ENCODE measurements around the gene TTYH3. TPM values are rescaled to one million over a fixed set of nuclear protein-coding genes. Genes with fewer than 3 reads are reported as not detected.

TTYH3 gene
- total RNA-seq, 1 experiment from 2014 or later = 114 TPM

DNA sequence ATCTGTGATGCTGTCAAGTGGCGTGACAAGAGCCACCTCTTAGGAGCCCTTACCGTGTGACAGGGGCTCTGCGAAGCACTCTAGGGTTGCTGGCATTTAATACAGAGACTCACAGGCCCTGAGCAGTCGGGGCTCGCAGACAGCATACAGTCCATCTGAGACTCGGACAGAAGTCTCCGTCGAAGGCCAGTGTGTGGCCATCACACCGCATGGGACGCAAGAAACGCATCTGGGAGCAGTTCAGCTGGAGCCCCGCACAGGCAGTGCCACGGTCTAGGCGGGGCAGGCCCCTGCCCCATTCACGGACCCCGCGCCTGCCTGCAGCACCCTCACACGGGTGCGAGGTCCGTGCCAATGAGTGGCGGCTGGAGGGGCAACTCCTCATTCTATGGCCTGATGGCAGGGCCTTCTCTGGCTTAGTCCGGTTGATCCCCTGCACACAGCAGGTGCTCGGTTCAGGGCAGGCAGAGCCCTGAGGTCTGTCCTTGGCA, 39.4 kb upstream of the TTYH3 start:
- Histone ChIP-seq H3K4me3 (no peak overlapping the region), H3K9me2 (ENCODE audit: insufficient read depth) (no peaks in the 10 kb centered on the region), H3K4me2 (no peak overlapping the region), H3F3A (ENCODE audit: insufficient read depth, low read depth) (no peaks in the 10 kb centered on the region), H3K36me3 (ENCODE audit: low read depth) (no peaks in the 10 kb centered on the region), H3K9me3 (ENCODE audit: insufficient read depth, low read depth) (no peaks in the 10 kb centered on the region), H4K20me1 (ENCODE audit: insufficient read depth) (no peaks in the 10 kb centered on the region), H3K79me2 (ENCODE audit: low read depth) (no peaks in the 10 kb centered on the region), H3K27me3 (ENCODE audit: insufficient read depth, low read depth) (no peaks in the 10 kb centered on the region), H2AFZ (no peak overlapping the region), H3K27ac (no peak overlapping the region), H3K4me1 (replicated peaks; ENCODE audit: insufficient read depth) (no peaks in the 10 kb centered on the region)
- POLR2A ChIA-PET (ENCODE audit: unreplicated experiment) = no interaction called here
- no TSS peak for BruUV-seq (replicated peaks)
- CTCF ChIA-PET = no interaction called here
- TF ChIP-seq EZH2 (IDR thresholded peaks at IDR 0.05; ENCODE audit: low read depth) = no peak
- TF ChIP-seq, protein P1, sequence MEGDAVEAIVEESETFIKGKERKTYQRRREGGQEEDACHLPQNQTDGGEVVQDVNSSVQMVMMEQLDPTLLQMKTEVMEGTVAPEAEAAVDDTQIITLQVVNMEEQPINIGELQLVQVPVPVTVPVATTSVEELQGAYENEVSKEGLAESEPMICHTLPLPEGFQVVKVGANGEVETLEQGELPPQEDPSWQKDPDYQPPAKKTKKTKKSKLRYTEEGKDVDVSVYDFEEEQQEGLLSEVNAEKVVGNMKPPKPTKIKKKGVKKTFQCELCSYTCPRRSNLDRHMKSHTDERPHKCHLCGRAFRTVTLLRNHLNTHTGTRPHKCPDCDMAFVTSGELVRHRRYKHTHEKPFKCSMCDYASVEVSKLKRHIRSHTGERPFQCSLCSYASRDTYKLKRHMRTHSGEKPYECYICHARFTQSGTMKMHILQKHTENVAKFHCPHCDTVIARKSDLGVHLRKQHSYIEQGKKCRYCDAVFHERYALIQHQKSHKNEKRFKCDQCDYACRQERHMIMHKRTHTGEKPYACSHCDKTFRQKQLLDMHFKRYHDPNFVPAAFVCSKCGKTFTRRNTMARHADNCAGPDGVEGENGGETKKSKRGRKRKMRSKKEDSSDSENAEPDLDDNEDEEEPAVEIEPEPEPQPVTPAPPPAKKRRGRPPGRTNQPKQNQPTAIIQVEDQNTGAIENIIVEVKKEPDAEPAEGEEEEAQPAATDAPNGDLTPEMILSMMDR (conservative IDR thresholded peaks at IDR 0.05) = no peak
- DNase-seq = no peak
- intact Hi-C loops (cut with micrococcal nuclease; ENCODE audit: unreplicated experiment) = no loop called here

DNA sequence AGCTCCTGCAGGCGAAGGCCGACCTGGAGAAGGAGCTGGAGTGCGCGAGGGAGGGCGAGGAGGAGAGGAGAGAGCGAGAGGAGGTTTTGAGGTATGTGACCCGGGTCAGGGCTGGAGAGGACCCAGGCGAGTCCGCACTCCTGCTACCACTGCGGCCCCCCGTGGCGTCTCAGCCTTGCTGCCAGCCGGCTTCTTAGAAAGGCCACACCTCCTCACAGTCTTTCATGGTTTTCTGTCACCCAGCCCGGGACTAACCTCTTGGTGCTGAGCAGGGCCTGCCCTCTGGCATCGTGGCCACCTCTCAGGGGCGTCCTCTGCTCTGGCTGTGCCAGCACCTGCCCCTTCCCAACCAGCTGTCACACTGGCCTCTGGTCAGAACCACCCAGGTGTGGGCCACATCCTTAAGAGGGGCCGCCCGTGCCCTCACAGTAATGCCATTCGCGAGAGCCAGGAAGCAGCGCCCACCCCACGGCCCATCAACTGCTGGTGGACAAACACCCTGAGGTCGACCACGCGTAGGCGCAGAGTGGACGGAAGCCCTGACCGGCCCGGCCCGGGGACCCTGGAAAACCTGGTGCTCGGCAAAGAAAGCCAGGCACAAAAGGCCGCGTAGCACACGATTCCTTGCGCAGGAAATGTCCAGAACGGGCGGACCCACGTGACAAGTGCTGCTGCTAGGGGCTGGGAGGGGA, 38.6 kb upstream of the TTYH3 start:
- Histone ChIP-seq H3K4me2 (no peak overlapping the region), H3K27ac (no peak overlapping the region), H3K9me3 (ENCODE audit: insufficient read depth, low read depth) (no peaks in the 10 kb centered on the region), H3K27me3 (ENCODE audit: insufficient read depth, low read depth) (no peaks in the 10 kb centered on the region), H4K20me1 (ENCODE audit: insufficient read depth) (no peaks in the 10 kb centered on the region), H3K36me3 (ENCODE audit: low read depth) (no peaks in the 10 kb centered on the region), H3K4me3 (no peak overlapping the region), H3K9me2 (ENCODE audit: insufficient read depth) (no peaks in the 10 kb centered on the region), H3K79me2 (ENCODE audit: low read depth) (no peaks in the 10 kb centered on the region), H3F3A (ENCODE audit: insufficient read depth, low read depth) (no peaks in the 10 kb centered on the region), H2AFZ (no peak overlapping the region), H3K4me1 (replicated peaks; ENCODE audit: insufficient read depth) (no peaks in the 10 kb centered on the region)
- no peak for DNase-seq
- ChIA-PET POLR2A (ENCODE audit: unreplicated experiment) (no interaction called here), CTCF (no interaction called here)
- no peak for TF ChIP-seq EZH2 (IDR thresholded peaks at IDR 0.05; ENCODE audit: low read depth)
- TF ChIP-seq, protein P1 (conservative IDR thresholded peaks at IDR 0.05) = no peak
- BruUV-seq (replicated peaks) = no TSS peak
- intact Hi-C loops (cut with micrococcal nuclease; ENCODE audit: unreplicated experiment) = no loop called here

DNA sequence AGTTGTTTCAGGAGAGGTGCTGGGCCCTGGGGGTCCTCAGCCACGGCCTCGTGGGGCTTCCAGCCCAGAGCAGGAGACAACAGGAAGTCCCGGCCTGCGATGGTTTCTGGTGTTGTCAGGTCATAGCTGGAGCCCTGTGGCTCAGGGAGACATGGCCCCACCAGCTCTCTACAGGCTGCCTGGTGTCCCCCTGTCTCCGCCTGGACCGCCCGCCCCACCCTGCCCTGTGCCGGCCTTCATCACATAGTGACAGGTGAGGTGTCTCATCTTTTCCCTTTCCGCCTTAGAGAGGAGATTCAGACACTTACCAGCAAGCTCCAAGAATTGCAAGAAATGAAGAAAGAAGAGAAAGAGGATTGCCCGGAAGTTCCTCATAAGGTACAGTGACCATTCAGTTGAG, 37.2 kb upstream of the TTYH3 start:
- Histone ChIP-seq H3K4me2 (no peak overlapping the region), H3F3A (ENCODE audit: insufficient read depth, low read depth) (no peaks in the 10 kb centered on the region), H3K27ac (no peak overlapping the region), H3K36me3 (ENCODE audit: low read depth) (no peaks in the 10 kb centered on the region), H3K9me2 (ENCODE audit: insufficient read depth) (no peaks in the 10 kb centered on the region), H3K4me3 (no peak overlapping the region), H3K9me3 (ENCODE audit: insufficient read depth, low read depth) (no peaks in the 10 kb centered on the region), H3K27me3 (ENCODE audit: insufficient read depth, low read depth) (no peaks in the 10 kb centered on the region), H2AFZ (no peak overlapping the region), H3K4me1 (replicated peaks; ENCODE audit: insufficient read depth) (no peaks in the 10 kb centered on the region), H4K20me1 (ENCODE audit: insufficient read depth) (no peaks in the 10 kb centered on the region), H3K79me2 (ENCODE audit: low read depth) (no peaks in the 10 kb centered on the region)
- CTCF ChIA-PET = no interaction called here
- no TSS peak for BruUV-seq (replicated peaks)
- TF ChIP-seq, protein P1 (conservative IDR thresholded peaks at IDR 0.05) = no peak
- TF ChIP-seq EZH2 (IDR thresholded peaks at IDR 0.05; ENCODE audit: low read depth) = no peak
- intact Hi-C loops (cut with micrococcal nuclease; ENCODE audit: unreplicated experiment) = no loop called here
- POLR2A ChIA-PET (ENCODE audit: unreplicated experiment) = no interaction called here
- DNase-seq = no peak
